GOT3 (cell line): ENCODE measurements around the gene EMCN.
"Not testable (repeated sequence)": the region's sequence is repeated elsewhere in the genome, so short reads cannot be mapped to it uniquely, and the experiment has no call there.

ENCODE experiments used
- DNase-seq: peaks from one replicate; lab custom pipeline; 2025; ENCODE audit warnings: mixed read lengths; lab: John Stamatoyannopoulos, UW

The EMCN gene

GRCh38 chr4:100379583-100380105 is 138.2 kb downstream of the EMCN start:
- no peak for DNase-seq

GRCh38 chr4:100372432-100372831 is 145.4 kb downstream of the EMCN start:
- no peak for DNase-seq

DNA sequence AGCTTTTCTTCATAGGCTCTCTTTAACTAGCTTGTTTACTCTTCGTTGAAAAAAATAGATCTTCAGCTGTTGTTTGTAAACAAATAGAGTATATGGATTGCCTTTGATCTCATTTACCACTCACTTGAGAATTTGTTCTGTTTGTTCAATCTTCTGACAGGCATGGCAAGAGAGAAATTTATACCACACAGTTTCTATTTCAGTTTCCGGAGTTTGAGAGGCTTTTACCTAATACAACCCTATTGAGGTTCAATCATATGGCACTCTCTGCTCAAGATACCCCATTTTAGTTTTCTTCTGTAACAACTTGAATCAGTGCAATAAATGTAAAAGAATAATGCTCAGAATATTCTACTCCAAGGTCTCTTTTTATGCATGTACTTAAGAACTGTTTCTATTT is 148.0 kb downstream of the EMCN start:
- DNase-seq = no peak

GRCh38 chr4:100367451-100367850 is 150.4 kb downstream of the EMCN start:
- DNase-seq = no peak

GRCh38 chr4:100366213-100366612 is 151.6 kb downstream of the EMCN start:
- DNase-seq = no peak

DNA sequence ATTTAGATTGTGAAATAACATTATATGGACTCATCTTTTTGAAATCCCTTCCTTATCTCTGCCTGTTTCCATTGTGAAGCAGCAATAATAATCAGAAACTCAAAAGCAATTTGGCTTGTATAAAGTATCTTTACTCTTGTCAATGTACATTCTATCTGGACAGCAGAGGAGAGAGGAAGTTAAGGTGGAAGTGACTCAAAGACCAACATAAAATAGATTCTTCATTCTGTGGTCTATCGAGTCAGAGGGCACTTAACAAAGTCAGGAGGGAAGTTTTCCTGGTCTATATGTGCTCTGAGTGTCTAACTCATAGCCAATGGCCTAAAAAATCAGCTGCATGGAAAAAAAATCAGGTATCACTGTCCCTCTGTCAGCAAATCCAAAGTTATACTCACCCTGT is 155.5 kb downstream of the EMCN start:
- no peak for DNase-seq

DNA sequence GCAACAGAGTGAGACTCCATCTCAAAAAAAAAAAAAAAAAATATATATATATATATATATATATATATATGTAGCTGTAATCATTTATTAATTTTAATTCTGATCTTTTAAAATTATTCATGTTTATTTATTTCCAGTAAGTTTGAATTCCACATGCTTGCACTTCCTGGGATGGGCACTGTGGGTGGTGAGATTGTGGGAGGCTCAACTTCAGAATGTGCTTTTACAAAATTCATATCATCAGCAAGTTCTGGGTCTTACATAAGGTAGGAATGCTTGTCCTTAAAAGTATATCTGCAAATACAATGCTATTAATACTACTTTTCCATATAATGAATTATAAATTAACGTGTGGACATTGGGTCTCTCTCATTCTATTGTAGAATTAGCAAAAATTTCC is 156.5 kb downstream of the EMCN start:
- no peak for DNase-seq

DNA sequence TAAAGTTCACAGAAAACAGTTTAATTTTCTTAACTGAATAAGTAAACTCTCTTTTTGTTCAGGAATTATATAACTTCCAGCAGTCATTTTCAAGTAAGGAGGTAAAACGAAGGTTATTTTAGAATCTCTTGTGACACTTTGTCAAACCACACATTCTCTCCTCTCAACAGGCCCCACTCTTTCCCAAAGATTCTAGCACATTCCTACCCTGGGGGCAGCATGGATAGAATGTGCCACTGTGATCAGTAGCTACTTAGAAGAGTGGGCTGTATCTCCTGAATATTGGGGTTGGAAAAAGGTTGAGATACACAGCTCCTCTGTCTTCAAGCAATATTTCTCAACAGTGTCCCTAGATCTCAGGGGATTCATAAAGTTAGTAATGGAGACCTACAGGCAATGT is 157.6 kb downstream of the EMCN start:
- DNase-seq = no peak

GRCh38 chr4:100359441-100359840 is 158.4 kb downstream of the EMCN start:
- DNase-seq = no peak

GRCh38 chr4:100357542-100357941 is 160.3 kb downstream of the EMCN start:
- no peak for DNase-seq

- DNase-seq = no peak
Observed at GRCh38 chr4:100356172-100356571, 161.7 kb downstream of the EMCN start.

- not testable (repeated sequence) for DNase-seq
Observed at GRCh38 chr4:100352352-100352751, 165.5 kb downstream of the EMCN start.

DNA sequence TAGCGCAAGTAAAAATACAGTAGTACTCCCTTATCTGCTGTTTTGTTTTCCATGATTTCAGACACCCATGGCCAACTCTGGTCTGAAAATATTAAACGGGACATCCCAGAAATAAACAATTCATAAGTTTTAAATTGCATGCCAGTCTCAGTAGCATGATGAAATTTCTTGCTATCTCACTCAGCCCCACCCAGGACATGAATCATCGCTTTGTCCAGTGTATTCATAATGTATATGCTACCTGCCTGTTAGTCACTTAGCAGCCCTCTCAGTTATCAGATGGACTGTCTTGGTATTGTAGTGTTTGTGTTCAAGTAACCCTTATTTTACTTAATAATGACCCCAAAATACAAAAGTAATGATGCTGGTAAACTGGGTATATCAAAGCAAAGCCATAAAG is 169.3 kb downstream of the EMCN start:
- no peak for DNase-seq

DNA sequence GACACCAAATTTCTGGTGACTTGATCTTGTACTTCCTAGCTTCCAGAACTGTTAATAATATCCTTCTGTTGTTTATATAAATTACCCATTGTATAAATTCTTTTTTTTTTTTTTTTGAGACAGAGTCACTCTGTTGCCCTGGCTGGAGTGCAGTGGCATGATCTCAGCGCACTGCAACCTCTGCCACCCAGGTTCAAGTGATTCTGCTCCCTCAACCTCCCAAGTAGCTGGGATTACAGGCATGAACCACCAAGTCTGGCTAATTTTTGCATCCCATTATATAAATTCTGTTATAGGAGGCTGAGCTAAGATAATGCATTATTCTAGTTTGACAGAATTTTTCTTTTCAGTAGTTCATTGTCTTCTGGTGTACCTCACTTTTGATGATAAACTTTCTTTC is 170.6 kb downstream of the EMCN start:
- no peak for DNase-seq

GRCh38 chr4:100345585-100345984 is 172.2 kb downstream of the EMCN start:
- DNase-seq = no peak
